Measurements from ENCODE around the gene KANK3. TPM values are rescaled to one million over a fixed set of nuclear protein-coding genes. Genes with fewer than 3 reads are reported as not detected.

Gene KANK3
- polyA plus RNA-seq, 4 donors: 1.3 to 13.0 (median 4.2) TPM

- Histone ChIP-seq H3K36me3 (ENCODE audit: control insufficient read depth in 3 of 3, insufficient read depth in 2 of 3, low read depth in 1 of 3, low read length in 3 of 3) (peaks cover 0 to 71% (median 5%) of the 10 kb centered on the region in 3 donors), H3K27me3 (ENCODE audit: control insufficient read depth in 3 of 3, insufficient read depth in 3 of 3, low read length in 3 of 3) (no peaks in the 10 kb centered on the region), H3K4me1 (ENCODE audit: control insufficient read depth in 3 of 3, insufficient read depth in 2 of 3, low read depth in 1 of 3, low read length in 2 of 3) (peaks cover 3 to 20% (median 4%) of the 10 kb centered on the region in 3 donors), H3K4me3 (ENCODE audit: low read depth in 1 of 3, low read length in 3 of 3) (no peak overlapping the region), H3K9me3 (ENCODE audit: control insufficient read depth in 2 of 2, insufficient read depth in 1 of 2, low read depth in 1 of 2, low read length in 1 of 2) (no peaks in the 10 kb centered on the region), H3K27ac (ENCODE audit: low read depth in 1 of 3, low read length in 2 of 3) (no peak overlapping the region)
- DNase-seq: no peak
- WGBS, 3 donors: 93 to 97% (median 93%) methylated on average over 16 to 17 of the region's 17 CpGs
- FAIRE-seq: no peak
Measured at GRCh38 chr19:8310342-8311055, 32.6 kb downstream of the KANK3 start.

- FAIRE-seq (no peak), DNase-seq (no peak)
- Histone ChIP-seq H3K27ac (ENCODE audit: low read depth in 1 of 3, low read length in 2 of 3) (peak overlapping the region in 1 of 3 donors; percentile 64), H3K9me3 (ENCODE audit: control insufficient read depth in 2 of 2, insufficient read depth in 1 of 2, low read depth in 1 of 2, low read length in 1 of 2) (no peaks in the 10 kb centered on the region), H3K27me3 (ENCODE audit: control insufficient read depth in 3 of 3, insufficient read depth in 3 of 3, low read length in 3 of 3) (no peaks in the 10 kb centered on the region), H3K4me1 (ENCODE audit: control insufficient read depth in 3 of 3, insufficient read depth in 2 of 3, low read depth in 1 of 3, low read length in 2 of 3) (peaks cover 3 to 20% (median 4%) of the 10 kb centered on the region in 3 donors), H3K4me3 (ENCODE audit: low read depth in 1 of 3, low read length in 3 of 3) (peak overlapping the region in 1 of 3 donors; percentile 47), H3K36me3 (ENCODE audit: control insufficient read depth in 3 of 3, insufficient read depth in 2 of 3, low read depth in 1 of 3, low read length in 3 of 3) (peaks cover 0 to 69% (median 0%) of the 10 kb centered on the region in 3 donors)
- 66 to 75% (median 71%) methylated on average over 15 to 17 of the region's 17 CpGs for WGBS, 3 donors
Measured at GRCh38 chr19:8308891-8309291, 34.2 kb downstream of the KANK3 start.

GRCh38 chr19:8307965-8308866 lies 34.8 kb downstream of the KANK3 start, which contains the start of gene CD320:
TSS of gene CD320 (minus strand) at chr19:8308358. CDS start at chr19:8308290, 68 bp downstream.
- Histone ChIP-seq H3K9me3 (ENCODE audit: control insufficient read depth in 2 of 2, insufficient read depth in 1 of 2, low read depth in 1 of 2, low read length in 1 of 2) (no peaks in the 10 kb centered on the region), H3K4me1 (ENCODE audit: control insufficient read depth in 3 of 3, insufficient read depth in 2 of 3, low read depth in 1 of 3, low read length in 2 of 3) (peaks cover 3 to 20% (median 4%) of the 10 kb centered on the region in 3 donors), H3K27me3 (ENCODE audit: control insufficient read depth in 3 of 3, insufficient read depth in 3 of 3, low read length in 3 of 3) (no peaks in the 10 kb centered on the region), H3K4me3 (ENCODE audit: low read depth in 1 of 3, low read length in 3 of 3) (peak within 1 kb of the TSS; percentile 47 to 51 (median 47)), H3K27ac (ENCODE audit: low read depth in 1 of 3, low read length in 2 of 3) (peak within 1 kb of the TSS in 2 of 3 donors; percentile 64 to 73), H3K36me3 (ENCODE audit: control insufficient read depth in 3 of 3, insufficient read depth in 2 of 3, low read depth in 1 of 3, low read length in 3 of 3) (peaks cover 0 to 68% (median 0%) of the 10 kb centered on the region in 3 donors)
- FAIRE-seq (no peak), DNase-seq (peak; percentile 88 to 97)
- 0 to 1% (median 0%) methylated on average over 49 to 63 of the region's 63 CpGs for WGBS, 3 donors

GRCh38 chr19:8307400-8307964 lies 35.6 kb downstream of the KANK3 start:
- H3K4me1 ChIP-seq (ENCODE audit: control insufficient read depth in 3 of 3, insufficient read depth in 2 of 3, low read depth in 1 of 3, low read length in 2 of 3): peaks cover 3 to 20% (median 4%) of the 10 kb centered on the region in 3 donors
- 9 to 19% (median 18%) methylated on average over 22 to 24 of the region's 24 CpGs for WGBS, 3 donors
- H3K4me3 ChIP-seq (ENCODE audit: low read depth in 1 of 3, low read length in 3 of 3): peak overlapping the region; percentile 47 to 51 (median 47)
- H3K27ac ChIP-seq (ENCODE audit: low read depth in 1 of 3, low read length in 2 of 3): peak overlapping the region in 1 of 3 donors; percentile 73
- H3K27me3 ChIP-seq (ENCODE audit: control insufficient read depth in 3 of 3, insufficient read depth in 3 of 3, low read length in 3 of 3): no peaks in the 10 kb centered on the region
- peaks cover 0 to 65% (median 0%) of the 10 kb centered on the region in 3 donors for H3K36me3 ChIP-seq (ENCODE audit: control insufficient read depth in 3 of 3, insufficient read depth in 2 of 3, low read depth in 1 of 3, low read length in 3 of 3)
- no peaks in the 10 kb centered on the region for H3K9me3 ChIP-seq (ENCODE audit: control insufficient read depth in 2 of 2, insufficient read depth in 1 of 2, low read depth in 1 of 2, low read length in 1 of 2)
- FAIRE-seq: no peak
- no peak for DNase-seq

GRCh38 chr19:8306235-8307054 lies 36.6 kb downstream of the KANK3 start:
- H3K27ac ChIP-seq (ENCODE audit: low read depth in 1 of 3, low read length in 2 of 3): no peak overlapping the region
- no peaks in the 10 kb centered on the region for H3K27me3 ChIP-seq (ENCODE audit: control insufficient read depth in 3 of 3, insufficient read depth in 3 of 3, low read length in 3 of 3)
- peaks cover 0 to 64% (median 0%) of the 10 kb centered on the region in 3 donors for H3K36me3 ChIP-seq (ENCODE audit: control insufficient read depth in 3 of 3, insufficient read depth in 2 of 3, low read depth in 1 of 3, low read length in 3 of 3)
- 27 to 54% (median 42%) methylated on average over 17 of the region's 17 CpGs for WGBS, 3 donors
- no peak for FAIRE-seq
- H3K4me1 ChIP-seq (ENCODE audit: control insufficient read depth in 3 of 3, insufficient read depth in 2 of 3, low read depth in 1 of 3, low read length in 2 of 3): peaks cover 3 to 20% (median 4%) of the 10 kb centered on the region in 3 donors
- H3K4me3 ChIP-seq (ENCODE audit: low read depth in 1 of 3, low read length in 3 of 3): no peak overlapping the region
- DNase-seq: peak; percentile 27 to 30
- H3K9me3 ChIP-seq (ENCODE audit: control insufficient read depth in 2 of 2, insufficient read depth in 1 of 2, low read depth in 1 of 2, low read length in 1 of 2): no peaks in the 10 kb centered on the region

GRCh38 chr19:8305798-8306197 lies 37.3 kb downstream of the KANK3 start:
- Histone ChIP-seq H3K27me3 (ENCODE audit: control insufficient read depth in 3 of 3, insufficient read depth in 3 of 3, low read length in 3 of 3) (no peaks in the 10 kb centered on the region), H3K4me1 (ENCODE audit: control insufficient read depth in 3 of 3, insufficient read depth in 2 of 3, low read depth in 1 of 3, low read length in 2 of 3) (peaks cover 3 to 20% (median 4%) of the 10 kb centered on the region in 3 donors), H3K4me3 (ENCODE audit: low read depth in 1 of 3, low read length in 3 of 3) (no peak overlapping the region), H3K36me3 (ENCODE audit: control insufficient read depth in 3 of 3, insufficient read depth in 2 of 3, low read depth in 1 of 3, low read length in 3 of 3) (peaks cover 0 to 58% (median 0%) of the 10 kb centered on the region in 3 donors), H3K27ac (ENCODE audit: low read depth in 1 of 3, low read length in 2 of 3) (no peak overlapping the region), H3K9me3 (ENCODE audit: control insufficient read depth in 2 of 2, insufficient read depth in 1 of 2, low read depth in 1 of 2, low read length in 1 of 2) (no peaks in the 10 kb centered on the region)
- DNase-seq: no peak
- no peak for FAIRE-seq
- WGBS, 3 donors: 66 to 82% (median 76%) methylated on average over 3 to 4 of the region's 4 CpGs

GRCh38 chr19:8304841-8305621 lies 38.0 kb downstream of the KANK3 start:
- Histone ChIP-seq H3K27ac (ENCODE audit: low read depth in 1 of 3, low read length in 2 of 3) (no peak overlapping the region), H3K9me3 (ENCODE audit: control insufficient read depth in 2 of 2, insufficient read depth in 1 of 2, low read depth in 1 of 2, low read length in 1 of 2) (no peaks in the 10 kb centered on the region), H3K27me3 (ENCODE audit: control insufficient read depth in 3 of 3, insufficient read depth in 3 of 3, low read length in 3 of 3) (no peaks in the 10 kb centered on the region), H3K36me3 (ENCODE audit: control insufficient read depth in 3 of 3, insufficient read depth in 2 of 3, low read depth in 1 of 3, low read length in 3 of 3) (peaks cover 0 to 51% (median 0%) of the 10 kb centered on the region in 3 donors), H3K4me1 (ENCODE audit: control insufficient read depth in 3 of 3, insufficient read depth in 2 of 3, low read depth in 1 of 3, low read length in 2 of 3) (peaks cover 3 to 20% (median 4%) of the 10 kb centered on the region in 3 donors), H3K4me3 (ENCODE audit: low read depth in 1 of 3, low read length in 3 of 3) (no peak overlapping the region)
- DNase-seq (no peak), FAIRE-seq (no peak)
- 82 to 89% (median 85%) methylated on average over 33 of the region's 33 CpGs for WGBS, 3 donors
